Adrenal gland (tissue), 12 donors: ENCODE data around the gene PTPRU. TPM values are rescaled to one million over a fixed set of nuclear protein-coding genes. Genes with fewer than 3 reads are reported as not detected.

ENCODE experiments used
- DNase-seq, 7 donors: peaks; one replicate each; pipeline ENCODE4 v3.0.0-alpha.2; 2019 to 2020
- H3K27ac ChIP-seq, 5 donors: fragments of 200-600 bp; sonication (generic) in 4 of 5; 1 replicate in 3 of 5; 2 replicates in 2 of 5; pipeline versions ENCODE4 v1.5.1 to v1.8.0; 2016 to 2020; ENCODE audit warnings: mild to moderate bottlenecking in 1 of 5
- H3K27me3 ChIP-seq: fragments of 200-600 bp; 2 replicates; pipeline ENCODE4 v1.8.0; 2021
- H3K36me3 ChIP-seq, 2 donors: fragments of 200-600 bp; replicated peaks in 1 of 2; 1 replicate in 1 of 2; 2 replicates in 1 of 2; pipeline versions ENCODE4 v1.5.1 to v1.8.0; 2018 to 2022
- H3K4me1 ChIP-seq, 2 donors: fragments of 200-600 bp; replicated peaks in 1 of 2; 1 replicate in 1 of 2; 2 replicates in 1 of 2; pipeline versions ENCODE4 v1.5.1 to v1.8.0; 2018 to 2021
- H3K4me3 ChIP-seq, 4 donors: fragments of 200-600 bp; sonication (generic) in 3 of 4; one replicate each; pipeline ENCODE4 v1.5.1; 2016 to 2018
- H3K9me3 ChIP-seq, 3 donors: fragments of 200-600 bp; sonication (generic) in 1 of 3; replicated peaks in 1 of 3; 1 replicate in 2 of 3; 2 replicates in 1 of 3; pipeline versions ENCODE4 v1.5.1 to v1.8.0; 2016 to 2021
- CTCF ChIP-seq, 6 experiments: fragments of 450-650 bp in 4 of 6; fragments of 200-600 bp in 2 of 6; sonication (generic) in 1 of 6; IDR thresholded peaks; 1 replicate in 5 of 6; 2 replicates in 1 of 6; pipeline versions ENCODE4 v1.5.1 to v1.8.0; 2016 to 2021; ENCODE audit warnings: antibody characterized with exemption in 6 of 6, mild to moderate bottlenecking in 2 of 6, moderate library complexity in 1 of 6
- POLR2A ChIP-seq, 2 donors: fragments of 450-650 bp; IDR thresholded peaks; one replicate each; pipeline ENCODE4 v1.6.1; 2017; ENCODE audit warnings: antibody characterized with exemption in 2 of 2, mild to moderate bottlenecking in 2 of 2, moderate library complexity in 1 of 2
- WGBS, 4 donors: extraction: QIAGEN DNeasy Blood & Tissue Kit in 2 of 4; methylation state at CpG; one replicate each; pipeline versions ENCODE4 v1.1.5 to v1.1.7; 2013 to 2017; 5-methylcytosine and 5-hydroxymethylcytosine counted together
- intact Hi-C, 2 donors: fragments of 100-400 bp; cut with DNase I; formaldehyde crosslinking; loops; one replicate each; pipeline versions ENCODE4 v1.14.1 to v1.15.0; 2022 to 2023
- polyA plus RNA-seq, 3 donors: library from polyadenylated mRNA; stranded (reverse); fragments of 200-250 nt in 2 of 3; fragments of 350-450 nt in 1 of 3; fragmentation: Illumina TruSeq in 1 of 3; extraction: RNeasy Lipid Tissue Mini Kit (QIAGEN cat#74804) in 1 of 3; gene quantifications; one replicate each; pipeline ENCODE4 v1.2.3, GENCODE V29; 2013 to 2014
- total RNA-seq, 9 donors: library from RNA; depleted of rRNA in 4 of 9; stranded (reverse); fragments of >200 nt in 4 of 9; fragments of 120-200 nt in 1 of 9; fragmentation: NEBNext Ultra II Directional in 1 of 9; extraction: Animal tissue kit (Norgen Biotek cat#: 25700) in 1 of 9; gene quantifications; one replicate each; pipeline versions ENCODE4 v1.1.0 to v1.2.4, GENCODE V29; 2013 to 2023
- donor health status: healthy with polysubstance abuse.
- donor health status: Bipolar disorder and iron deficiency.
- donor health status: DM: yes; HTN: yes; CAD: no.
- donor health status: DM: no; HTN: no; CAD: no.
- donor health status: DM: no; HTN: no; CAD: no.
- donor health status: DM: yes; HTN: yes; CAD: no.

Gene PTPRU
- total and polyA plus RNA-seq, 12 donors = 1.4 to 14.4 (median 6.7) TPM

- no peak overlapping the region for H3K4me3 ChIP-seq
- no peaks in the 10 kb centered on the region for H3K9me3 ChIP-seq
- H3K27ac ChIP-seq = no peak overlapping the region
- DNase-seq = peak in 6 of 7 donors; percentile 27 to 60 (median 45)
- TF ChIP-seq POLR2A (IDR thresholded peaks at IDR 0.05) = no peak
- TF ChIP-seq CTCF (IDR thresholded peaks at IDR 0.05) = no peak
- no peaks in the 10 kb centered on the region for H3K27me3 ChIP-seq
- 17 to 37% (median 24%) methylated on average over 5 to 7 of the region's 7 CpGs for WGBS, 4 donors
- H3K36me3 ChIP-seq = no peaks in the 10 kb centered on the region
- no peaks in the 10 kb centered on the region for H3K4me1 ChIP-seq
- intact Hi-C loops = no loop called here
Measured at GRCh38 chr1:29271724-29272123, 35.4 kb downstream of the PTPRU start.

DNA sequence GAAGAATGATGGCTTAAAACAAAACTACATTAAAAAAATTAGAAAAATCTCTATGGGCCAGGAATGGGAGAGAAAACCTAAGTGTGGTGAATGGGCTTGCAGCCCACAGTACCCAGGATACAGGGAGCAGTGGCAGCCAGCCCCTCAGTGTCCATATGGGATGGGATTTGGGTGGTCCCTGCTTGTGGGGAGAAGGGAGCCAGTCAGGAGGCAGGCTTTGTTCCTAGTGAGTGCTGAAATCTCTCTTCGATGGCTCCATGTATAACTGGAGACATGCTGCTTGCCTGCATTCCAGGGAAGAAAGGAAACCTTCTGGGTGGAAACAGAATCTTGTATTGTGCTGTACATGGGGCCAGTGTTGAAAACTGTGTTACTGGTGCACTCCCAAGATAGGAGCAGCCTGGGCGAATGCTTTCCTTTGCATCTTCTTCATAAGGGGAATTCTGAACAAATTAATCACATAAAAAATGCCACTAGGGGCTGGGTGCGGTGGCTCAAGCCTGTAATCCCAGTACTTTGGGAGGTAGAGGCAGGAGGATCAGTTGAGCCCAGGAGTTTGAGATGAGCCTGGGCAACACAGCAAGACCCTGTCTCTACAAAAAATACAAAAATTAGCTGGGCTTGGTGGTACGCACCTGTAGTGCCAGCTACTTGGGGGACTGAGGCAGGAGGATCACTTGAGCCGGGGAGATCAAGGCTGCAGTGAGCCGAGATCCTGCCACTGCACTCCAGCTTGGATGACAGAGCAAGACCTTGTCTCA lies 36.0 kb downstream of the PTPRU start:
- 60 to 77% (median 70%) methylated on average over 6 of the region's 6 CpGs for WGBS, 4 donors
- H3K9me3 ChIP-seq = no peaks in the 10 kb centered on the region
- no peak overlapping the region for H3K27ac ChIP-seq
- intact Hi-C loops = no loop called here
- DNase-seq = no peak
- no peak for TF ChIP-seq POLR2A (IDR thresholded peaks at IDR 0.05)
- TF ChIP-seq CTCF (IDR thresholded peaks at IDR 0.05) = no peak
- no peaks in the 10 kb centered on the region for H3K27me3 ChIP-seq
- no peaks in the 10 kb centered on the region for H3K36me3 ChIP-seq
- H3K4me1 ChIP-seq = no peaks in the 10 kb centered on the region
- no peak overlapping the region for H3K4me3 ChIP-seq

- H3K4me1 ChIP-seq = no peaks in the 10 kb centered on the region
- H3K36me3 ChIP-seq = no peaks in the 10 kb centered on the region
Measured at GRCh38 chr1:29275435-29275834, 39.1 kb downstream of the PTPRU start.

DNA sequence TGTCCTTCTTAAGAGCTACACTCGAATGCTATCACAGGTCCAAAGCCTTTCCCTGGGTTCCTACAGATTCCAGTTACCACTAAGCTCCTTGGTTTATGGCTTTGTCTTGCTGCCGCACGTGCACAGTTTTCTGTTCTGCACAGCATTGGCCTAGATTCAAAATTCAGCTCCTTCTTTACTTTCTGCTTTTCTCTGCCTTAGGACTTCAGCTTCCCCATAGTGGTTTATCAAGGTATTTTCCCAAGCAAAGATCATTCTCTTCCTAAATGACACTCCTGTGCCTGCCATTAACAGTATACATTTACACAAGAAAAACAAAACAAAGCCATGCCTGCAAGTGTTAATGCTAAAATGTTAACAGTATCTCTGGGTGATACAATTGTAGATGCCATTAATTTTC lies 41.8 kb downstream of the PTPRU start:
- WGBS, 4 donors = 59 to 92% (median 78%) methylated on average over 3 of the region's 3 CpGs
- Histone ChIP-seq H3K27ac (no peak overlapping the region), H3K9me3 (no peaks in the 10 kb centered on the region), H3K4me3 (no peak overlapping the region), H3K27me3 (no peaks in the 10 kb centered on the region), H3K36me3 (no peaks in the 10 kb centered on the region), H3K4me1 (no peaks in the 10 kb centered on the region)
- intact Hi-C loops = no loop called here
- no peak for DNase-seq
- TF ChIP-seq CTCF (IDR thresholded peaks at IDR 0.05) (no peak), POLR2A (IDR thresholded peaks at IDR 0.05) (no peak)

More at GRCh38 chr1:29275435-29275834, 39.1 kb downstream of the PTPRU start:
- no peaks in the 10 kb centered on the region for H3K27me3 ChIP-seq
- intact Hi-C loops = no loop called here
- no peak overlapping the region for H3K4me3 ChIP-seq
- no peaks in the 10 kb centered on the region for H3K9me3 ChIP-seq
- WGBS, 4 donors = 83 to 94% (median 91%) methylated on average over 14 of the region's 14 CpGs
- H3K27ac ChIP-seq = no peak overlapping the region
- no peak for DNase-seq
- TF ChIP-seq CTCF (IDR thresholded peaks at IDR 0.05) (no peak), POLR2A (IDR thresholded peaks at IDR 0.05) (no peak)
